Activated effector memory CD4-positive, alpha-beta T cell treated with Interleukin-2 at 50 U/mL for 16 hours (primary cell): Measurements from ENCODE around the gene CHD9.

Experiments used
- DNase-seq: peaks from one replicate; pipeline ENCODE4 v3.0.0-alpha.2; 2020

Gene CHD9

GRCh38 chr16:53098526-53099317 lies 43.9 kb downstream of the CHD9 start:
- peak; percentile 25 for DNase-seq

DNA sequence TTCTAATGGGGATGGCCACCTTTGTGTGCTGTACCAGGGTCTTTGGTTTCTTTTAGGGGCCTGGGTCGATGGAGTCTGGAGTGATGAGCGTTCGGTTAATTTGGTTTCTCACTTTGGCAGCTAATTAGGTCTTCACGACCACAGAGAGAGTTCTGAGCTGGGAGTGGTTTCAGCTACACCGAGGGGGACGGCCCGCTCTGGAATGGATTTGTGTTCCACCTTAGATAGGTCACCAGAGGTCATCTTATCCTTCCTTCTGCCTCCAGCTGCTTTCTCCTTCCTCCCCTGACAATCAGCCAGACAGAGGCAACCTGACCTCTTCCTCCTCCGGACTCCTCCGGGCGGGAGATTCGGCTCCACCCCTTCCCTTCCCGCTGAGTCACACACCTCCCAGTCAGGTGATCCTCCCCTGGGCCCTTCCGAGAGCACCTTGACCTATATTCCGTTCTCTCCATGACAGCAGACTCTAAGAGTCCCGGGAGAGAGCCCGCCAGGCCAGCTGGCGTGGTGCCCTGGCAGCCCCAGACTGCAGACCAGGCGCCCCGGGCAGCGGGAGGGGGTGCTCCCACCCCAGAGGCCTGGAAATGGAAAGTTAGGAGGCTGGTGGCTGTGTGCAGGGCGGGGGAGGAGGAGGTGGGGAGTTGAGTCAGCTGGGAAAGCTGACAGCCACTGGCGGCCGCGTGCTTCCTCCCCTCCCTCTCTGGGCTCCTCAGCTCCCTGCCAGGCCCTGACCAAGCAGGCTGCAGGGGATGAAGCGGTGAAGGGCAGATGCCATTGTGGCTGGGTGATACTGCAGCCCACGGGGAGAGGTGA lies 44.7 kb downstream of the CHD9 start:
- peak; percentile 52 for DNase-seq

- no peak for DNase-seq
These were observed 45.4 kb downstream of the CHD9 start for GRCh38 chr16:53100131-53100748.

GRCh38 chr16:53100889-53101288 lies 46.1 kb downstream of the CHD9 start:
- no peak for DNase-seq

GRCh38 chr16:53103811-53104210 lies 49.0 kb downstream of the CHD9 start:
- no peak for DNase-seq

GRCh38 chr16:53105565-53105964 lies 50.8 kb downstream of the CHD9 start:
- DNase-seq: no peak

DNA sequence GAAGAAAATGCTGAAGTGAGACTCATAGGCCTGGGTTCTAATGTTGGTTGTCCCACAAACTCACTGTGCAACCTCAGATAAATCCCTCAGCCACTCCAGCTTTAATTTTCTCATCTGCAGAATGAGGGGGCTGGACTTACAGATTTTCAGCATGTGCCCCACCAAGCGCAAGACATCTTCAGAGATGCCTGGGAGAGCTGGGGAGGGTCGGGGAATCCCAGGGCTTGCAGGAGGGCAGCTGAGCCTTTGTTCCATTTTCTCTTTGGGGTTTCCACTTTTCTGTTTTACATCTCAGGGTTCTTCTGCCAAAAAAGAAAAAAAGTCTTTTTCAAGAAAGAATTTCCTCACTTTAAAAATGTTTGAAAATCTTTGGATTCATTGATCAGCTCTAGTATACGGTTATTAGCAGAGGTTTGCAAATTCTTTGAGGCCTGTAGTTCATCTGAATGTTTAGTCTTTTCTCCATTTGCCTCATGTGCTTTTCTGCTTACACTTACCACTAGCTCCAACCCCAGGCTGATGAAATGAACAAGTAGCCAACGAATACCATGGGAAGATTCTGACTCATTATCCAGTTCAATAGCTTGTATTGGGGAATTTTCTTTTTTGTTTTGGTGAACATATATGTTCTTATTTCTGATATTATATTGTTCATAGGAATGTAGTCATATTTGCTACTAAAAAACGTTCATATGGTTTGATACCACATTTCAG lies 56.4 kb downstream of the CHD9 start:
- DNase-seq: no peak

GRCh38 chr16:53112015-53112414 lies 57.2 kb downstream of the CHD9 start:
- no peak for DNase-seq

DNA sequence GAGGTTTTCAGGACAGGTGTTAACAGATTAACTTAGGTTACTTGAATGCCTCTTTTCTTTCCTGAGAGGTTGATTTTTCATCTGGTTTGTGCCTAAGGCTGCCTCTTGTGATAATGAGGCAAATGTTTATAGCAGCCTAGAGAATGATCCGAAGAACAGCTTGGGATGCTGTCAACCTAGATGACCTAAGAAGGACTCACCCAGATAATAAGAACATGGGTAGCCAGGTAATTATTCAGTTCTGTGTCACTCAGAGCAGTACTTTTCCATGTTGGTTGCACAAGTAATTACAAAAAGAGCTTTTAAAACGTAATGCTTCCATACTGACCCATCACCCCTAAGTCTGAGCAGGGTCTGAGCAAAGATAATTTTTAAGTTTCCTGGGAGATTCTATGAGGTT lies 60.3 kb downstream of the CHD9 start:
- no peak for DNase-seq

GRCh38 chr16:53115773-53116172 lies 61.0 kb downstream of the CHD9 start:
- DNase-seq: no peak

- no peak for DNase-seq
These were observed 66.3 kb downstream of the CHD9 start for GRCh38 chr16:53121043-53121620.

- DNase-seq: no peak
These were observed 66.9 kb downstream of the CHD9 start for GRCh38 chr16:53121661-53122060.

GRCh38 chr16:53123747-53124146 lies 69.0 kb downstream of the CHD9 start:
- DNase-seq: no peak

DNA sequence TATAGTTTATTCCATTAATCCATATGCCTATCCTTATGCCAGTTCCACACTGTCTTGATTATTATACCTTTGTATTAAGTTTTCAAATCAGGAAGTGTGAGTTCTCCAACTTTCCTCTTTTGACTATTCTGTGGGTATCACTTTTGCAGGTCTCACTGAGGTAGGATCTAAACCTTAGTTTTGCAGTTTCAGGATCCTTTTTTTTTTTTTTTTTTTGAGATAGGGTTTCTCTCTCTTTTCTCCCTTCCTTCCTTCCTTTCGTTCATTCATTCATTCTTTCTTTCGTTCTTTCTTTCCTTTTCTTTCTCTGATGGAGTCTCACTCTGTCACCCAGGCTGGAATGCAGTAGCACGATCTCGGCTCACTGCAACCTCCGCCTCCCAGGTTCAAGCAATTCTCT lies 71.6 kb downstream of the CHD9 start:
- no peak for DNase-seq

DNA sequence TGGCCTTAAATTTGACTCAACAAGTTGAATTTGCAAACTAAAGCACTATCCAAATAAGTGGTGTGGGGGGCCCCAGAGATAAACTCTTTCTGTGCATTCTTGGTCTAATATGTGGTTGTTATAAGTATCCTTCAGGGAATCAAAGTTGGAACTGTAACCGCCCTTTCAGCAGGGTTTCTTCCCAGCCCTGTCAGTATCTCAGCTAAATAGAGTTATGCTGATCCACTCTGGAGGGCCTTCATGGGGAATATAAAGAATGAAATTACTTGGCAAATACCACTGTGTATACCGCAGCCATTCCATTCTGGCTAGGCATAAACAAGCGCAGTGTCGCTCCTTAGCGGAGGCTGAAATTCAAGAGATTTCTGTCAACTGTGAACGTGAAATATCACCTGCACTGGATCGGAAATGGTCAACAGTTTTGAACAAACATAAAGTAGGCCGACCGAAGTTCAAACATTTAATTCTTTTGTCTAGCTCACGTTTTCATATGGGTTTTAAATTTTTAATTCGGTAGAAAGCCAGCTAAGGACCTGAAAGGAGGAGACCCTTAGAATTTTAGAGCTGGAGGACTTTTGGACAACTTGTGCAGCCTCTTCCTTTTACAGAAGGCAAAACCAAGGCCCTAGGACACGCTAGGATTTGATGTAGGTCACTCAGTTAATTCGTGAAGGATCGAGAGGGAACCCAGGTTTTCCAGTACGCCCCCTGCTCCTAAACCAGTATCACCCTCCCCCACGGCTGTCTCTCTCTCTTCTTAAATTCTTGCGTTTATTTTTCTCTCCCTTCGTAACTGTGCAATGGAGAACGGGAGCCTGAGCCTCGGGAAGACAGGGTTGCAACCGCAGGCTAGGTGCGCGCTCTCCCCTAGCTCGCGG lies 74.7 kb downstream of the CHD9 start:
- no peak for DNase-seq

DNA sequence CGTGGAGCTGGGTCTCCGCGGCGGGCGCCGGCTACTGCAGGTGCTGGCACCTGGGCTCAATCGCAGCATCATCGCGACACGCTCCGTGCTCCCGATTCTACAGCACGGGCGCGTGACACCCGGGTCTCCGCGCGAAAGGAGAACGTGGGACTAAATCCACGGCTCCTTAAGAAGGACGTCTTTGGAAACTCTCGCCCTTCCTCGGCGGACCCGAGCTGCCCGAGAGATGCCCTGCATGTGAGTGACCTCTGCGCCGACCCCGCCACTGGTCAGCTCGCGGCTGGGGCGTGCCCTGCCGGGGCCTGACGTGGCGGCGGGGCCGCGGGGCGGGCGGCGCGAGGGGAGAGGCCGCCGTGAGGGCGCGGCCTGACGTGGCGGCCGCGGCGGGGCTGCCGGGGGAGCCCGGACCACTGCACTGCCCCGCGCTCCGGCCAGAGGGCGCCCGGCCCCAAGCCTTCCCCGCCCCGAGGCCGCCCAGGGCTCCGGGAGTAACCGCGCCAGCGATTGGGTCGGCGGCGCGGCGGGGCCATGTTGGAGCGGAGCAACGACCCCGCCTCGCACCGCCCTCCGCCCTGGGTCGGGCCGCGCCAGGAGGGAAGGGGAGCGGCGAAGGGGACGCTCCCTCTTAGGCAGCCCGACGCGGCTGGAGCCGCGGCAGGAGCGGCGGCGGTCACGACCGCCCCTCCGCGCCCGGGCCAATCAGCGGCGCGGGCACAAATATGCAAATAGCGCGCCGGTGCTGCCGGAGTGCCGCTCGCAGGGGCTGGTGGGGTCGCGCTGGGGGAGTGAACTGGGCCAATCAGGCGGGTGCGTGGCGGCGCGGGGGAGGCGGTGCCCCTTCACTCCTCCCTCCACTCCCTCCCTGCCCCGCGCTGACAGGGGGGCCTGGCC lies 75.6 kb downstream of the CHD9 start:
- DNase-seq: peak; percentile 90

DNA sequence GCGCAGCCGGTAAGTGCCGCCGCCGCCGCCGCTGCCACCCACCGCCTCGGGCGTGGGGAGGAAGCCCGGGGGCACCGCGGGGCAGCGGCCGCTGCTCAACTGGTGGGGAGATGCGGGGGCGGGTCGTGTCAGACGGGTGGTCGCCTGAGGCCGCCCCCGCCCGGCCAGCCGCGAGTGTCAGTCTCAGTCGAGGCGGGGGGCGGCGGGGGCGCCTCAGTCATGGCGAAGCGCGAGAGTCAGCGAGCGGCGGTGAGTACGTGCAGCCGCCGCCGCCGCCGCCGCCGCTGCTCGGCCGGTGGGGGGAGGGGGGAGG lies 76.2 kb downstream of the CHD9 start:
- DNase-seq: no peak

DNA sequence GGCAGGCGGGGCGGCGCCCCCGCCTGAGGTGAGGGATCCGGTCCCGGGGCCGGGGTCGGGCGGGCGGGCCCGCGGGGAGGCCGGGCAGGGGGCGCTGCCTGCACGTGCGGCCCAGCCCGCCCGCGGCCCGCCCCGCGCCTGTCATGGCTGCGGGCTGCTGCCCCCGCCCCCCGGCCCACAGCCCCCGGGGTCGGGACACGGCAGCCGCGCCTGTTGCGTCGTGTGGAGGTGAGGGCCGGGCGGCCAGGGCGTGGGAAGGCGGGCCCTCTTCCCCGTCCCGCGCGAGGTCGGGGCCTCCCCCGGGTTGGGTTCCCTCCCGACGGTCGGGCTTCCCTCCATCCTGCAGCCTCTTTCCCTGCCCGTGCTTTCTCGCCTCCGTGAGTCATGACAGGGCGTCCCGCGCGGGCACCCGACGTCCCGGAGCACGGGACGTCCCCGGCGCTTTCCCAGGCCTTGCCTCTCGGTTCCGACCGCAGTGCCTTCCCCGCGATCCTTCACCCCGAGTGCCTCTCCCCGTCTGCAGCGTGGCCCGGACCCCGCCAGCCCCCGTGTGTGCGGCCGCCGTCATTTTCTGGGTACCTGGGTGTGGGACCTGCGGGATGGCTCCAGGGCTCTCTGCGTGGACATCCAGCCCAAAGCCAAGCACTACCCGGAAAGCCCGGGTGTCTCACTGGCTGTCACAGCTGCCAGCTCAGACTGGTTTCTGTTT lies 76.7 kb downstream of the CHD9 start:
- DNase-seq: peak; percentile 21

DNA sequence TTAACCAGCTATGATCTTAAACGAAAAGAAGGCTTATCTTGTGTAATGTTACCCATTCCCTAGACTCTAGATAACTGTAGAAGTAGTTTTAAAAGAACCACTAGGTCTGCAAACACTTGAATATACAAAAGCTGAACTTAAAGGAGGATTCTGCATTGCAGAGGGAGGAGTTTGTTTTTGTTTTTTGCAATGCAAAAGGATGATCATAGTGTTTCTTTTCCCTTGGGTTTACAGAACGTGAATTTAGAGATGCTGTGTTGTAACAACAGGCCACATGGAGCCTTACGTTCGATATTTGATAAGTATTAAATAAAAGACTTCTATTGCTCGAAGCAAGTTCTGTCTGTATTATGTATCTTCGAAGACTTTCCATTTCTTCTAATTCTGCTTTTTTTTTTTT lies 77.6 kb downstream of the CHD9 start:
- no peak for DNase-seq

GRCh38 chr16:53135329-53135728 lies 80.5 kb downstream of the CHD9 start:
- no peak for DNase-seq
